ENCODE results near the gene AHSG. TPM values are rescaled to one million over a fixed set of nuclear protein-coding genes. Genes with fewer than 3 reads are reported as not detected.

Gene AHSG
- total and polyA plus RNA-seq, 8 donors: 0.12 to 1.8 (median 0.24) TPM; not detected in 4

GRCh38 chr3:186613637-186614265 is 891 bp downstream of the AHSG start:
- Histone ChIP-seq H3K9me3 (no peaks in the 10 kb centered on the region), H3K27me3 (no peaks in the 10 kb centered on the region), H3K4me1 (peaks cover 0 to 4% (median 0%) of the 10 kb centered on the region in 3 donors), H3K4me3 (no peak overlapping the region), H3K27ac (no peak overlapping the region), H3K36me3 (no peaks in the 10 kb centered on the region)
- intact Hi-C loops (cut with DNase I): loop anchor here in 1 of 3 donors (5.0 to 10.0 kb wide), 2 partner anchors 141 to 209 kb away; no protein-coding TSS in a partner anchor
- no peak for ATAC-seq
- FAIRE-seq: no peak
- WGBS, 2 donors: 54 to 59% methylated on average over 4 of the region's 4 CpGs
- TF ChIP-seq CTCF (IDR thresholded peaks at IDR 0.05): no peak
- DNase-seq: no peak

- no peak for TF ChIP-seq CTCF (IDR thresholded peaks at IDR 0.05)
- Histone ChIP-seq H3K36me3 (no peaks in the 10 kb centered on the region), H3K4me3 (no peak overlapping the region), H3K9me3 (no peaks in the 10 kb centered on the region), H3K27ac (no peak overlapping the region), H3K27me3 (no peaks in the 10 kb centered on the region), H3K4me1 (peaks cover 0 to 4% (median 0%) of the 10 kb centered on the region in 3 donors)
- WGBS, 2 donors: 38 to 50% methylated on average over 6 of the region's 6 CpGs
- DNase-seq: no peak
- intact Hi-C loops (cut with DNase I): loop anchor here in 1 of 3 donors (5.0 to 10.0 kb wide), 2 partner anchors 141 to 208 kb away; no protein-coding TSS in a partner anchor
- no peak for FAIRE-seq
- ATAC-seq: no peak
These were observed 1.4 kb downstream of the AHSG start for GRCh38 chr3:186614266-186614596.

GRCh38 chr3:186614597-186615483 is 2.0 kb downstream of the AHSG start:
- Histone ChIP-seq H3K9me3 (no peaks in the 10 kb centered on the region), H3K4me3 (no peak overlapping the region), H3K4me1 (peaks cover 0 to 4% (median 0%) of the 10 kb centered on the region in 3 donors), H3K27me3 (no peaks in the 10 kb centered on the region), H3K27ac (no peak overlapping the region), H3K36me3 (no peaks in the 10 kb centered on the region)
- TF ChIP-seq CTCF (IDR thresholded peaks at IDR 0.05): peak; percentile 91 to 97 (median 94)
- no peak for FAIRE-seq
- peak; percentile 49 to 87 (median 82) for ATAC-seq
- WGBS, 2 donors: 30 to 34% methylated on average over 16 of the region's 16 CpGs
- DNase-seq: peak; percentile 67 to 87 (median 79)
- intact Hi-C loops (cut with DNase I): loop anchor here in 1 of 3 donors (5.0 to 10.0 kb wide), 2 partner anchors 140 to 207 kb away; no protein-coding TSS in a partner anchor

GRCh38 chr3:186616299-186616617 is 3.4 kb downstream of the AHSG start:
- DNase-seq (no peak), FAIRE-seq (no peak), ATAC-seq (no peak)
- no peak overlapping the region for H3K4me3 ChIP-seq
- peaks cover 0 to 4% (median 0%) of the 10 kb centered on the region in 3 donors for H3K4me1 ChIP-seq
- H3K36me3 ChIP-seq: no peaks in the 10 kb centered on the region
- TF ChIP-seq CTCF (IDR thresholded peaks at IDR 0.05): no peak
- no peaks in the 10 kb centered on the region for H3K27me3 ChIP-seq
- H3K9me3 ChIP-seq: no peaks in the 10 kb centered on the region
- intact Hi-C loops (cut with DNase I): loop anchor here in 1 of 3 donors (10.0 kb wide), 1 partner anchor 139 kb away; no protein-coding TSS in a partner anchor
- H3K27ac ChIP-seq: no peak overlapping the region
- 73 to 85% methylated on average over 8 of the region's 8 CpGs for WGBS, 2 donors
